ENCODE data around the gene FAM20C.
A peak's percentile ranks its signal among the peaks of the same experiment; 100 is the strongest.

FAM20C gene

GRCh38 chr7:211033-211714 is 18.8 kb downstream of the FAM20C start:
- no peak for DNase-seq

DNA sequence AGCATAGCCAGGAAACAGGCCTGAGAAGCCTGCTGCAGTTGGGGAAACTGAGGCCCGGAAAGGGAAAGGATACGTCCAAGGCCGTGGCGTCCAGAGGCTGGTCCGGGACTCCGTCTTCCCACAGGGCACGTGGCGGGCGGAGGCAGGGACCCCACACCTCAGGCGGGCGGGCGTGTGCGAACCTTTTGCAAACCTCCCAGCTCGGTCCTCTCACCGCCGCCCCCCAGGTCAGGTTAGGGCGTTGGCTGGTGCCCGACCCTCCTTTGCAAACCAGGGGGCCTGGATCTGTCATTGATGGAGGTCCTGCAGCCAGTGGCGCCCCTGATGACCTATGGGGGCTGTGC is 19.3 kb downstream of the FAM20C start:
- no peak for DNase-seq

GRCh38 chr7:212754-213153 is 20.4 kb downstream of the FAM20C start:
- no peak for DNase-seq

- DNase-seq, result no peak
Observed at GRCh38 chr7:213324-213993, 21.1 kb downstream of the FAM20C start.

DNA sequence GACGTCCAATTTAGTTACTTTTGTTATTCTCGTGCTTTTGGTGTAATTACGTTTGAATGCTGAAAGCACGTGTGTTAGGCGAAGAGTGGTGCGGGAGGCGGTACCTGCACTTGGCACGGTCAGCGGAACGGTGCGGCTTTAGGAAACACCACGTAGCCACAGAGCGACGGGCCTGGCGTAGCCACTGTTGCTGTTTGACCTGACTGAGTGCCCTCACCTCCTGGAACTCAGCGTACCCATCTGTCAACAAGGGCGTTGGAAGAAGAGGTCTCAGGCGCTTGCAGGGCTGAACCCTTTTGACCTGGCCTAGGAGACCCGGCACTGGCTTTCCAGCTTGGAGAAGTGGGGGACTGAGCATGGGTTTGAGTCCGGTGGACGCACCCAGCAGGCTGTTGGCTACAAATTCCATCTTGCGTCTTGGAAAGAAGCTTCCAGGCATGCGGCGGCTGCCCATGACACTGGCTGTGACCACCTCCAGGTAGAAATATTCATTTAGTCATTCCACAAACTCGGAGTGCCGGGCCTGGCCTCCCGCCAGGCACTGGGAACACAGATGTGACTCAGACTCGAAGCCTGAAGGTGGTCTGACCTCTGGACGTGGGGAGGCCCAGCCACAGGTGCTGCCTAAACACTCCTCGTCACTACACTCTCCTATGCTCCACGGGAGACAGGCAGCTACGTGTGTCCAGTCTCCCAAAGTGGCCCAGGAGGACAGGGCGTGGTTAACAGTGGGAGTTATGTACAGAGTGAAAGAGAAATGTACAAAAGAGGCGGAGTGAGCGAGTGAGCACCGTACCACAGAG is 22.2 kb downstream of the FAM20C start:
- DNase-seq, result peak; percentile 44

DNA sequence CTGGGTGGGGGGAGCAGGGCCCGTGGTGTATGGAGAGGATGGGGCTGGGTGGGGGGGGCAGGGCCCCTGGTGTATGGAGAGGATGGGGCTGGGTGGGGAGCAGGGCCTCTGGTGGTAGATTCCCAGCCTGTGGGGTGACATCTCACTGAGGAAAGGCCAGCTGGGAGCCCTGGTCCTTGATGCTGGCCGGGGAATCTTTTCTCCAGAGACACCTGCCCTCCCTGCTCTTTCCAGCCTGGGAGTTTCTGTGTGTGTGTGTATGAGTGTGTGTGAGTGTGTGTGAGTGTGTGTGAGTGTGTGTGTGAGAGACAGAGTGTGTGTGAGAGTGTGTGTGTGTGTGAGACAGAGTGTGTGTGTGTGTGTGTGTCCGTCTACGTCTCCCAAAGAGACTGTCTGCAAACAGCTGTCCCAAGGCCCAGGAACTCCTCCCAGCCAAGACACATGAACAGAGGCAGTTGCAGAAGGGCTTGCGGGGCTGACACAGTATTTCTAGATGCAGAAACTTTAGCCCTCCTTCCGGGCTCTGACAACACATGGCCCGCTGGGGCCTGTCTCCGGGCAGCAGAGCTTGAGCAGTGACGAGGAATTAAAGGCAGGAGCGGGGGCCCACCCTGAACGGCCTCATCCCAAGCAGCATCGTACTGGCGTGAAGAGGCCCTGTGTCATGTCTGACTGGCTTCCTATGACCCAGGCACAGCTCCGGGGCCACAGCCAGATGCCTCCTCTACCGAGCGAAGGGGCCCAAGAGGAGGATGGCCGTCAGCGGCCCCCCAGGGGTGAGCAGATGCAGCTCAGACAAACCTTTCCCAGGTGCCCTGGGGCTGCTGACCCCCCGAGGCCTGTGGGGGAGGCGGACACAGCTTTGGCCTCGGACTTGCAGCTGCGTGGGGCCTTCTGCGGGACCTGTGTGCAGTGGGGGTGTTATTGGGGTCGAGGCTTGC is 24.3 kb downstream of the FAM20C start:
- DNase-seq, result no peak

- no peak for DNase-seq
Observed at GRCh38 chr7:217781-218180, 25.4 kb downstream of the FAM20C start.

GRCh38 chr7:218316-218715 is 25.9 kb downstream of the FAM20C start:
- DNase-seq, result no peak

- no peak for DNase-seq
Observed at GRCh38 chr7:218896-219580, 26.7 kb downstream of the FAM20C start.

DNA sequence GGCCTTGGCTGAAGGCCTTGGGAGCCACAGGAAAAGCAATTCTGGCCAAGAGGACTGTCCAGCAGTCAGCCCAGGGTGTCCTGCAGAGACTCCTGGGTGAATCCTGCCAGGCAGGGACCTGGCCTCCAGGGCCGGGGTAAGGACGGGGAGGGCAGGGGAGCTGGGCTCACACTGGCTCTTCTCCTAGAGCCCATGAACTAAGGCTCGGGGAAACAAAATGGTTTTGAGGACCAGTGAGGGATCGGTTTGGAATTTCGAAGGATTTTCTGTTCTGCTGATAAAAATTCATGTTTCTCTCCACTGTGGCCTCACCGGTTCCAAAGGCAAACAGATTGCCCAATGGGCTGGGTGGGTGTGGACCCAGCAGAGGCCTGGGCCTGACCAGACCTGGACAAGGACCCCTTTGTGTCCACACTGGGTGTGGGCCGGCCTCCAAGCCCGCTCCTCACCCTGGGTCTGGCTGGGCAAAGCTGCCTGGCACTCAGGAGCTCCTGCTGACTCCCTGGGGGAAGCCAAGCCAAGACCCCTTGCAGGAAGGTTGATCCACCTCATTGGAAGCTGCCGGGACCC is 27.3 kb downstream of the FAM20C start:
- no peak for DNase-seq

- no peak for DNase-seq
Observed at GRCh38 chr7:220151-220841, 27.9 kb downstream of the FAM20C start.

GRCh38 chr7:221978-222715 is 29.8 kb downstream of the FAM20C start:
- no peak for DNase-seq

GRCh38 chr7:222716-223041 is 30.3 kb downstream of the FAM20C start:
- DNase-seq, result no peak

- DNase-seq, result no peak
Observed at GRCh38 chr7:223118-223800, 30.9 kb downstream of the FAM20C start.

DNA sequence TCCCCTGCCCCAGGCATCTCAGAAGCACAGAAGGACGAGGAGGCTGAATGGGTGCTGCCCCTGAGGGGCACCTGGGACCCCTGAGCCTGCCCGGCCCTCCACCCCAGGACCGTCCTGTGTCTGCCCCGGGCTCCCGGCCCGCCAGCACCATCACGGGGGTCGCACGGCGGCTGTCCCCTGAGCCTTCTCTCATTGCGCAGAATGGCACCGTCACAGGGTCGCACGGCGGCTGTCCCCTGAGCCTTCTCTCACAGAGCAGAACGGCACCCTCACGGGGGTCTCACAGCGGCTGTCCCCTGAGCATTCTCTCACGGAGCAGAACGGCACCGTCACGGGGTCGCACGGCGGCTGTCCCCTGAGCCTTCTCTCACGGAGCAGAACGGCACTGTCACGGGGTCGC is 31.5 kb downstream of the FAM20C start:
- no peak for DNase-seq

- peak; percentile 34 for DNase-seq
Observed at GRCh38 chr7:226281-226895, 34.0 kb downstream of the FAM20C start.

DNA sequence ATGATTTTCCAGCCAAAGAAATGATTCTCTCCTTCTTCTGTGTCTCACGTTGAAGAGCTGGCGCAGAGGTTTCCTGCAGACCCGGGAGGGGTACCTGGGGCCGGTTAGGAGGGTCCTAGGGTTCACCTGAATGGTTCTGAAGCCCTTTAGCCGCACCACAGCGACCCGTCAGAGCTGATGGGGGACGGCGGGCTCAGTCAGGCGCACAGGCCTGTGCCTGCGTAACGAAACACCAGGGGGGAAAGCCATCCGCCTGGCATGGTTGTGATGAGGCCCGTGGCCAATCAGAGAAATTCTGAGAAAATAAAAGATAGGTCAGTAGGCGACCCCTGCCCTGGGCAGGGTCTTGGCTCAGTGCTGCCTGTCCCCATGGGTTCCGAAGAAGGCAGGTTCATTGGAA is 35.6 kb downstream of the FAM20C start:
- no peak for DNase-seq

DNA sequence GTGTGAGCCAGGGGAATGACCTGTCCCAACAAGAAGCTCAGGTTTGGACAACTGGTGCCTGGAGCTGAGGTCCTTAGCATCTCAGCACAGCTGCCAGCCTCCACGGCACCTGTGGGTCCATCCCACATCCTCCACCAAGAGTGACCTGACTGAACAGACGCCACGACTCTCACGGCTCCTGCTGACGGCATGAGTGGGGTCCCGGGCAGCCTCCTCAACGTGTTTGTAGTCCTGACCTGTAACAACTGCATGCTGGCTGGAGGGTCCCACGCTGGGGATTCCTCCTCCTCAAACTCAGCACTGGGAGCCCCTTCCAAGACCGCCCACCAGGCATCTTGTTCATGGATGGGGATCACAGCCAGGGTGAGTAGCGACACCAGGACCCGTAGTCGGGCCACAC is 36.2 kb downstream of the FAM20C start:
- no peak for DNase-seq

DNA sequence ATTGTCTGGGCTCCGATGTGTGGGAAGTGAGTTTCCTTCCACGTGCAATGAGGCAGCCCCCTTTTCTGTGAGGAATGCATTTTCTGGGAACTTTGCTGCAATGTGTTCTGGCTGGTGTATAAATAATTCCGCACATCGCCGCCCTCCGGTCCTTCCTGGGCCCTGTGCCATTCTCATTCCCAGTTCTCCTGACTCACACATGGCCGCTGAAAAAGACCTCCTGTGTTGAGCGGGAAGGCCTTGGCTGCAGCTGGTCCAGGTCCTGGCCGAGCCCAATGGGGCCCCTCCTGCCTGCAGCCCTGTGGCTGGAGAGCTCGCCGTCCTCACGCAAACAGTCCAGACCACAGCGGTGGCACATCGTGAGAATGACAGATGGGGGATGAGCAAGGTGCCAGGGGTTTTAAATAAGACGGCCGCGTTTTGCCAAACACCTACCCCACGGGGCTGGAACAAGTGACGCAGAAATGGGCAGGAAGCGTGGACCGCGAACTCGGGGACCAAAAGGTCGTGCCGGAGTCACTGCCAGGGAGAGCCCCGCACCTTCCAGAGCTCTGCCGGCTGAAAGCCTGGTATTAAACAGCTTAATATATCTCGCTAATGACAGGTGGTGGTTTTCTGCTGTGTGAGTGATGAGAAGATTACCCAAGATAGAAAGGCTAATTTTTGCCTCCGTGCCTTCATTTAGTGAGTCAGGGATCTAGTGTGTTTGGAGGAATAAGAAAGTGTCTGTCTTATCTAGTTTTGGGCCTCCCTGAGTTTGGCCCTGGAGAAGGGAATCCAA is 37.0 kb downstream of the FAM20C start:
- DNase-seq, result peak; percentile 86

All from HCEC 1CT (cell line).